ENCODE measurements around the gene SREK1. TPM values are rescaled to one million over a fixed set of nuclear protein-coding genes. Genes with fewer than 3 reads are reported as not detected.

SREK1 gene
- total RNA-seq, 6 experiments from 2014 or later: 20.9 to 44.4 (median 34.2) TPM

DNA sequence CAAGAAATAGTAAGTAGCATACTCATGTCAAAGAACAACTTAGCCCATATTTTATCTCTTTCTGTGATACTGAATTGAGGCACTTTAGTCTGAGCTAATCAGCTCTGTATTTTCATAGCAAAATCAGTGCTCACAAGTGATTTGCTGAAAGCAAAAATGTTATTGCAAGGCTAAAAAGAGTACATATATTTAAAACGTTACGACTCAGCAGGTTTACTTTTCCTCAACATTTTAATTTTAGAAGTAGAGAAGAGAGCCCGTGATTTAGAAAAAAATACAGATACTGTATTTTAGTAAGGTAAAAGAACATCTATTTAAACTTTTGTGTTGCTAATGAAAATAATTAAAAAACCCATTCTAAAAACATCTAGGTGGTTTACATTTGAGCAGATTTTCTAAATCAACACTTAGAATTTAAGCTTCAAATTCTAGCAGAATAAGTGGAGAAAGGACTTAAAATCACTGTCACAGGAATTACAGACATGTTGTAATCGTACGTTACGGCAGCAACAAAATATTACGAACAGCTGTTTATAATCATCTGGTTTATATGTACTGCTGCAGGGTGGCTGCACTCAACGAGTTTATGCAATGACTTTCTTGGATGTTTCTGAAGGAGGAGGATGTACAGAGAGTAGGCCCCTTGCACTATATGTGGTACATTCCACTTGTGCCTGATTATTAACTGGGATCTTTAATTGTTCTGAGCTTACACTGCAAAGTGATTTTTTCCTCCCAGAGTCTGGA, 20.1 kb downstream of the SREK1 start:
- no peak for DNase-seq
- 86% methylated on average over 8 of the region's 8 CpGs for WGBS (ENCODE audit: insufficient coverage, low coverage, low lambda C conversion rate, missing lambda C conversion rate)
- no peaks in the 10 kb centered on the region for H3K4me1 ChIP-seq
- ATAC-seq: no peak
- no peak for TF ChIP-seq POLR2A (IDR thresholded peaks at IDR 0.05)
- no peaks in the 10 kb centered on the region for H3K9me3 ChIP-seq
- no peak overlapping the region for H3K4me3 ChIP-seq
- no peaks in the 10 kb centered on the region for H3K27me3 ChIP-seq
- peaks cover 0 to 75% (median 41%) of the 10 kb centered on the region in 4 donors for H3K36me3 ChIP-seq
- no peak overlapping the region for H3K27ac ChIP-seq
- intact Hi-C loops (cut with DNase I): no loop called here

DNA sequence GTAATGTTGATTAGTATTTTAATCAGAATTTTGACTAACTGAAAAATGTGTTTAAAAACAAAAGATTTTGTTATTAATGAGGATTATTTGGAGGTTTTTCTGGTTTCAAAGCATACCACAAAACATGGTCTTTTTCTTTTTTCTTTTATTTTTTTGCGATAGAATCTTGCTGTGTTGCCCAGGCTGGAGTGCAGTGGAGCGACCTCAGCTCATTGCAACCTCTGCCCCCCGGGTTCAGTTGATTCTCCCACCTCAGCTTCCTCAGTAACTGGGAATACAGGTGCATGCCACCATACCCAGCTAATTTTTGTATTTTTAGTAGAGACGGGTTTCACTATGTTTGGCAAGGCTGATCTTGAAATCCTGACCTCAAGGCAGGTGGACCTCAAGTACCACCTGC, 24.1 kb downstream of the SREK1 start:
- Histone ChIP-seq H3K9me3 (no peaks in the 10 kb centered on the region), H3K4me1 (no peaks in the 10 kb centered on the region), H3K36me3 (peaks cover 0 to 68% (median 27%) of the 10 kb centered on the region in 4 donors), H3K4me3 (no peak overlapping the region), H3K27ac (no peak overlapping the region), H3K27me3 (no peaks in the 10 kb centered on the region)
- WGBS (ENCODE audit: insufficient coverage, low coverage, low lambda C conversion rate, missing lambda C conversion rate): 100% methylated on average over 4 of the region's 4 CpGs
- DNase-seq (no peak), ATAC-seq (no peak)
- no peak for TF ChIP-seq POLR2A (IDR thresholded peaks at IDR 0.05)
- TF ChIP-seq, protein P1, sequence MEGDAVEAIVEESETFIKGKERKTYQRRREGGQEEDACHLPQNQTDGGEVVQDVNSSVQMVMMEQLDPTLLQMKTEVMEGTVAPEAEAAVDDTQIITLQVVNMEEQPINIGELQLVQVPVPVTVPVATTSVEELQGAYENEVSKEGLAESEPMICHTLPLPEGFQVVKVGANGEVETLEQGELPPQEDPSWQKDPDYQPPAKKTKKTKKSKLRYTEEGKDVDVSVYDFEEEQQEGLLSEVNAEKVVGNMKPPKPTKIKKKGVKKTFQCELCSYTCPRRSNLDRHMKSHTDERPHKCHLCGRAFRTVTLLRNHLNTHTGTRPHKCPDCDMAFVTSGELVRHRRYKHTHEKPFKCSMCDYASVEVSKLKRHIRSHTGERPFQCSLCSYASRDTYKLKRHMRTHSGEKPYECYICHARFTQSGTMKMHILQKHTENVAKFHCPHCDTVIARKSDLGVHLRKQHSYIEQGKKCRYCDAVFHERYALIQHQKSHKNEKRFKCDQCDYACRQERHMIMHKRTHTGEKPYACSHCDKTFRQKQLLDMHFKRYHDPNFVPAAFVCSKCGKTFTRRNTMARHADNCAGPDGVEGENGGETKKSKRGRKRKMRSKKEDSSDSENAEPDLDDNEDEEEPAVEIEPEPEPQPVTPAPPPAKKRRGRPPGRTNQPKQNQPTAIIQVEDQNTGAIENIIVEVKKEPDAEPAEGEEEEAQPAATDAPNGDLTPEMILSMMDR (IDR thresholded peaks at IDR 0.05): no peak
- intact Hi-C loops (cut with DNase I): no loop called here

DNA sequence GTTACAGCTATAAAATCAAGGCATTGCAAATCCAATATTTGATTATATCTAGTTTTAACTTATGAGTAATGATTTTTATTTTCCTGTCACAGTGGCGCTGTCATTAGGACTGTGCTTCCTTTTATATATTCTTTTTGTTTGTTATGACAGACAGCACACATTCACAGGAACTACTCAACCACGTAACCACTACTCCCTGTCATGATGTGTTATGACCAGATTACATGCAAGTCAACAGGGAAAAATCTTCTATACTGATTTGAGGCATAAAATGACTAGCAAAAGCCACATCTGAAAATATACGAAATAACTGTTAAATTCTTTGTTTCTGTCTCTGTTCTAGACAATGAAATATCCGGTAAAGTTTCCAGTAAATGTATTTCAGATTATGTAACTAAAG, 25.4 kb downstream of the SREK1 start:
- no peaks in the 10 kb centered on the region for H3K27me3 ChIP-seq
- no peaks in the 10 kb centered on the region for H3K9me3 ChIP-seq
- H3K27ac ChIP-seq: no peak overlapping the region
- WGBS (ENCODE audit: insufficient coverage, low coverage, low lambda C conversion rate, missing lambda C conversion rate): 66% methylated on average over 4 of the region's 4 CpGs
- H3K36me3 ChIP-seq: peaks cover 0 to 60% (median 20%) of the 10 kb centered on the region in 4 donors
- no peak for ATAC-seq
- no peaks in the 10 kb centered on the region for H3K4me1 ChIP-seq
- no peak for DNase-seq
- H3K4me3 ChIP-seq: no peak overlapping the region
- TF ChIP-seq, protein P1 (IDR thresholded peaks at IDR 0.05): no peak
- no peak for TF ChIP-seq POLR2A (IDR thresholded peaks at IDR 0.05)
- intact Hi-C loops (cut with DNase I): no loop called here

DNA sequence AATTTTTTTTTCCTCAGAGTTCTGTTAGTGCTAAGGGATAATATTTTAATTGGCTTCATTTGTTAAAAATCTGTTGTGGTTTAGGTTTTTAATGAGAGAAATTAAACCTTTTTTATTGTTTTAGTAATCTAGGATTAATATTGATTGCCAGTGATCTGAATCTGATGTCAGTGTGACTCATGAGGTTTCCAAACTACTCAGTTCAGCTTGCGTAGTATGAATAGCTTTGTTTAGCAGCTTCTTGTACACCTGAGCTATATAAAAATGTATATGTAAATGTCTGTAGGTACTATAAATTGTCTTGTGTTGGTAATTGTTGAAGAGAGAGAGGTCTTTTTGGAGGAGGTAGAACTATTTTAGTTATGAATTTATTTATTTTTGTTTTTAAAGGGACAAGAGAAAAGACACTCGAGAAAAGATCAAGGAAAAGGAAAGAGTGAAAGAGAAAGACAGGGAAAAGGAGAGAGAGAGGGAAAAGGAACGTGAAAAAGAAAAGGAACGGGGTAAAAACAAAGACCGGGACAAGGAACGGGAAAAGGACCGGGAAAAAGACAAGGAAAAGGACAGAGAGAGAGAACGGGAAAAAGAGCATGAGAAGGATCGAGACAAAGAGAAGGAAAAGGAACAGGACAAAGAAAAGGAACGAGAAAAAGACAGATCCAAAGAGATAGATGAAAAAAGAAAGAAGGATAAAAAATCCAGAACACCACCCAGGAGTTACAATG, 26.3 kb downstream of the SREK1 start:
- no peaks in the 10 kb centered on the region for H3K27me3 ChIP-seq
- no peaks in the 10 kb centered on the region for H3K4me1 ChIP-seq
- DNase-seq (no peak), ATAC-seq (no peak)
- intact Hi-C loops (cut with DNase I): no loop called here
- peaks cover 0 to 60% (median 17%) of the 10 kb centered on the region in 4 donors for H3K36me3 ChIP-seq
- no peak overlapping the region for H3K27ac ChIP-seq
- H3K4me3 ChIP-seq: no peak overlapping the region
- H3K9me3 ChIP-seq: no peaks in the 10 kb centered on the region
- WGBS (ENCODE audit: insufficient coverage, low coverage, low lambda C conversion rate, missing lambda C conversion rate): 92% methylated on average over 6 of the region's 10 CpGs
- TF ChIP-seq, protein P1 (IDR thresholded peaks at IDR 0.05): no peak
- TF ChIP-seq POLR2A (IDR thresholded peaks at IDR 0.05): no peak
